Smooth muscle cell (in vitro differentiated cells): Measurements from ENCODE around the gene PYM1. TPM values are rescaled to one million over a fixed set of nuclear protein-coding genes. Genes with fewer than 3 reads are reported as not detected.

Experiments used
- DNase-seq: peaks from one replicate; lab custom pipeline; 2025; ENCODE audit not compliant: unreplicated experiment; lab: John Stamatoyannopoulos, UW
- H2AFZ ChIP-seq: fragments of 200-600 bp; sonication (generic); 2 replicates; pipeline ENCODE4 v1.6.0; 2016; ENCODE audit warnings: antibody characterized with exemption, low read depth, mild to moderate bottlenecking
- H3F3A ChIP-seq: fragments of 200-600 bp; sonication (generic); 2 replicates; pipeline ENCODE4 v1.6.0; 2017; ENCODE audit warnings: antibody characterized with exemption, low read depth
- H3K27ac ChIP-seq: fragments of 200-600 bp; sonication (generic); 2 replicates; pipeline ENCODE4 v1.5.1; 2016; ENCODE audit warnings: low read depth, mild to moderate bottlenecking
- H3K27me3 ChIP-seq: fragments of 200-600 bp; sonication (generic); 2 replicates; pipeline ENCODE4 v1.6.1; 2016; ENCODE audit warnings: low read depth, mild to moderate bottlenecking
- H3K36me3 ChIP-seq: fragments of 200-600 bp; sonication (generic); 2 replicates; pipeline ENCODE4 v1.5.1; 2016; ENCODE audit warnings: low read depth
- H3K4me1 ChIP-seq: fragments of 200-600 bp; sonication (generic); 2 replicates; pipeline ENCODE4 v1.5.1; 2016; ENCODE audit warnings: low read depth
- H3K4me2 ChIP-seq: fragments of 200-600 bp; sonication (generic); 2 replicates; pipeline ENCODE4 v1.6.0; 2016; ENCODE audit warnings: mild to moderate bottlenecking
- H3K4me3 ChIP-seq: fragments of 200-600 bp; sonication (generic); 2 replicates; pipeline ENCODE4 v1.5.1; 2016; ENCODE audit warnings: mild to moderate bottlenecking
- H3K79me2 ChIP-seq: fragments of 200-600 bp; sonication (generic); 2 replicates; pipeline ENCODE4 v1.6.0; 2016; ENCODE audit warnings: low read depth, mild to moderate bottlenecking
- H3K9ac ChIP-seq: fragments of 200-600 bp; sonication (generic); 2 replicates; pipeline ENCODE4 v1.6.0; 2016; ENCODE audit warnings: low read depth
- H3K9me3 ChIP-seq: fragments of 200-600 bp; sonication (generic); replicated peaks from 2 replicates; pipeline ENCODE4 v1.5.1; 2016; ENCODE audit warnings: low read depth
- H4K20me1 ChIP-seq: fragments of 200-600 bp; sonication (generic); 2 replicates; pipeline ENCODE4 v1.6.0; 2016; ENCODE audit warnings: low read depth
- CTCF ChIP-seq: fragments of 200-600 bp; sonication (generic); IDR thresholded peaks from 2 replicates; pipeline ENCODE4 v1.5.1; 2017; ENCODE audit warnings: borderline replicate concordance, mild to moderate bottlenecking, antibody characterized with exemption; ENCODE audit not compliant: insufficient read depth, poor library complexity, severe bottlenecking
- WGBS: methylation state at CpG from one replicate; pipeline ENCODE4 v1.1.7; 2016; ENCODE audit warnings: low lambda C conversion rate; 5-methylcytosine and 5-hydroxymethylcytosine counted together
- polyA plus RNA-seq: library from polyadenylated mRNA; unstranded; fragments of >200 nt; fragmentation: Nextera tagmentation; extraction: Ambion mirVana; gene quantifications from 2 replicates; pipeline ENCODE4 v1.2.1, GENCODE V29; 2016
- total RNA-seq: library from RNA; depleted of rRNA; stranded (reverse); fragments of >200 nt; gene quantifications from 2 replicates; pipeline ENCODE4 v1.2.3, GENCODE V29; 2014

Gene PYM1
- total and polyA plus RNA-seq, 2 experiments from 2014 or later = 28.6 to 51.2 TPM

GRCh38 chr12:55955344-55955743 is 27.6 kb upstream of the PYM1 start:
- no peak overlapping the region for H3K27ac ChIP-seq

GRCh38 chr12:55946553-55946952 is 18.9 kb upstream of the PYM1 start:
- H4K20me1 ChIP-seq = no peaks in the 10 kb centered on the region
- peaks cover 11% of the 10 kb centered on the region for H3K36me3 ChIP-seq
- H3F3A ChIP-seq = no peaks in the 10 kb centered on the region
- 97% methylated on average over 6 of the region's 6 CpGs for WGBS
- H3K4me3 ChIP-seq = no peak overlapping the region
- TF ChIP-seq CTCF = no peak
- no peak overlapping the region for H3K4me2 ChIP-seq
- no peak overlapping the region for H3K27ac ChIP-seq
- no peaks in the 10 kb centered on the region for H3K79me2 ChIP-seq
- H3K4me1 ChIP-seq = no peaks in the 10 kb centered on the region
- DNase-seq = no peak
- no peaks in the 10 kb centered on the region for H3K27me3 ChIP-seq
- H2AFZ ChIP-seq = no peak overlapping the region
- no peak overlapping the region for H3K9ac ChIP-seq
- no peaks in the 10 kb centered on the region for H3K9me3 ChIP-seq

More at GRCh38 chr12:55955344-55955743, 27.6 kb upstream of the PYM1 start:
- Histone ChIP-seq H4K20me1 (no peaks in the 10 kb centered on the region), H3F3A (peaks cover 3% of the 10 kb centered on the region), H3K4me3 (no peak overlapping the region), H3K9me3 (no peaks in the 10 kb centered on the region), H2AFZ (no peak overlapping the region), H3K27me3 (no peaks in the 10 kb centered on the region), H3K4me2 (no peak overlapping the region), H3K36me3 (no peaks in the 10 kb centered on the region), H3K79me2 (no peaks in the 10 kb centered on the region), H3K4me1 (no peaks in the 10 kb centered on the region), H3K9ac (no peak overlapping the region)
- 95% methylated on average over 4 of the region's 4 CpGs for WGBS
- TF ChIP-seq CTCF = no peak
- no peak for DNase-seq

DNA sequence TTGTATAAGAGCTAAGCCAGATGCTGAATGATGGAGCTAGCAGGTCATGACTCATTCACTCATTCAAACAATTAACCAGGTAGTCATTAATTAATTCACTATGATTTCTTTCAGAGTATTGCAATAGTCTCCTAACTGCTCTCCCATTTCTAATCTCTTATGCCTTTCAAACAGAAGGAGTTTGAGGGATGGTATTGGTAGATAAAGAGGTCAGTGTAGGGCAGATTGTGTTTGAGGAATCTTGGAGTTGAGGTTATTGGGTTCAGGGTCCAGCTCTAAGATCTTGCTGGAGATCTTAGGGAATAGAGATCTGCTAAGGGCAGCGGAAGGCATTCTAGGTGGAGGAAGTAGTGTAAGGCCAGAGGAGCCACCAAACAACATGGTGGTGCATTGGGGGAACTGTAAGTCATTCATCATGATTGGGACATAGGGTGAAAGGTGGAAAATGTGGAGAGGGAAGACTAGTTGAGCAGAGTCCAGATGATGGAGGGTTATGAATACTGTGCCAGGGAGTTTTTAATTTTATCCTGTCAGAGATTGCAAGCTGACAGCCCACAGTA is 15.0 kb upstream of the PYM1 start:
- Histone ChIP-seq H4K20me1 (no peaks in the 10 kb centered on the region), H3K4me2 (no peak overlapping the region), H3K79me2 (no peaks in the 10 kb centered on the region), H3K4me3 (no peak overlapping the region), H2AFZ (no peak overlapping the region), H3K4me1 (no peaks in the 10 kb centered on the region), H3K27ac (no peak overlapping the region), H3K9ac (no peak overlapping the region), H3K9me3 (no peaks in the 10 kb centered on the region), H3F3A (no peaks in the 10 kb centered on the region), H3K36me3 (peaks cover 11% of the 10 kb centered on the region), H3K27me3 (no peaks in the 10 kb centered on the region)
- 100% methylated on average over 1 of the region's 1 CpG for WGBS
- TF ChIP-seq CTCF = no peak
- no peak for DNase-seq

- no peak overlapping the region for H3K27ac ChIP-seq
- H2AFZ ChIP-seq = no peak overlapping the region
- H3K9ac ChIP-seq = no peak overlapping the region
- WGBS = 93% methylated on average over 4 of the region's 4 CpGs
- H3F3A ChIP-seq = no peaks in the 10 kb centered on the region
- no peaks in the 10 kb centered on the region for H3K79me2 ChIP-seq
- H3K4me1 ChIP-seq = no peaks in the 10 kb centered on the region
- H3K9me3 ChIP-seq = no peaks in the 10 kb centered on the region
- no peak overlapping the region for H3K4me2 ChIP-seq
- TF ChIP-seq CTCF = no peak
- H3K36me3 ChIP-seq = peaks cover 11% of the 10 kb centered on the region
- H3K27me3 ChIP-seq = no peaks in the 10 kb centered on the region
- no peak for DNase-seq
- H4K20me1 ChIP-seq = no peaks in the 10 kb centered on the region
- H3K4me3 ChIP-seq = no peak overlapping the region
Observed at GRCh38 chr12:55942055-55942454, 14.4 kb upstream of the PYM1 start.
